HG03520 (cell line): Measurements from ENCODE around the gene PCDH17.

Experiments
- ATAC-seq: cut with Tn5 transposase; IDR thresholded peaks from one replicate; pipeline ENCODE4 v1.9.1; 2021; ENCODE audit warnings: mild to moderate bottlenecking, moderate library complexity; ENCODE audit not compliant: unreplicated experiment

Gene PCDH17

DNA sequence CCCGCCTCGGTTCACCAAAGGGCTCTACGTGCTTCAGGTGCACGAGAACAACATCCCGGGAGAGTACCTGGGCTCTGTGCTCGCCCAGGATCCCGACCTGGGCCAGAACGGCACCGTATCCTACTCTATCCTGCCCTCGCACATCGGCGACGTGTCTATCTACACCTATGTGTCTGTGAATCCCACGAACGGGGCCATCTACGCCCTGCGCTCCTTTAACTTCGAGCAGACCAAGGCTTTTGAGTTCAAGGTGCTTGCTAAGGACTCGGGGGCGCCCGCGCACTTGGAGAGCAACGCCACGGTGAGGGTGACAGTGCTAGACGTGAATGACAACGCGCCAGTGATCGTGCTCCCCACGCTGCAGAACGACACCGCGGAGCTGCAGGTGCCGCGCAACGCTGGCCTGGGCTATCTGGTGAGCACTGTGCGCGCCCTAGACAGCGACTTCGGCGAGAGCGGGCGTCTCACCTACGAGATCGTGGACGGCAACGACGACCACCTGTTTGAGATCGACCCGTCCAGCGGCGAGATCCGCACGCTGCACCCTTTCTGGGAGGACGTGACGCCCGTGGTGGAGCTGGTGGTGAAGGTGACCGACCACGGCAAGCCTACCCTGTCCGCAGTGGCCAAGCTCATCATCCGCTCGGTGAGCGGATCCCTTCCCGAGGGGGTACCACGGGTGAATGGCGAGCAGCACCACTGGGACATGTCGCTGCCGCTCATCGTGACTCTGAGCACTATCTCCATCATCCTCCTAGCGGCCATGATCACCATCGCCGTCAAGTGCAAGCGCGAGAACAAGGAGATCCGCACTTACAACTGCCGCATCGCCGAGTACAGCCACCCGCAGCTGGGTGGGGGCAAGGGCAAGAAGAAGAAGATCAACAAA lies 2.6 kb downstream of the PCDH17 start:
- ATAC-seq, result no peak

- ATAC-seq, result no peak
Observed at GRCh38 chr13:57634839-57635165, 3.3 kb downstream of the PCDH17 start.

- ATAC-seq, result no peak
Observed at GRCh38 chr13:57635541-57636085, 4.1 kb downstream of the PCDH17 start.

DNA sequence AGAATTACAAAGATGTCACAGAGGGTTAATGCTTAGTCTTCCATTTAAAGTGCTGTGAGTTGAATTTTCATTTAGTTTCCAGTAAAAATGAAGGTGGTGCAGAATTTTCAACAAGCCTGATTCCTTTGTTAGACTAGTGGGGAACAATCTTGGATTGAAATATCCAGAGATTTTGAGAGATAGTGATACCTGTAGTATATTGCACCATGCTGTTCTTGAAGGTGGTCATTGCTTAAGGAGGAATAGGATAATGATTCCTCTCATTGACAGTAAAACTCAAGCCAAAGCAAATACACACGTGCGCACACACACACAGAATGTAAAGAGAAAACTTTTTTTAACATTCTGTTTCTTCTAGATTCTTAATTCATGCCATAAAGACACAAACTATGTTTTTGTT lies 5.3 kb downstream of the PCDH17 start:
- no peak for ATAC-seq

DNA sequence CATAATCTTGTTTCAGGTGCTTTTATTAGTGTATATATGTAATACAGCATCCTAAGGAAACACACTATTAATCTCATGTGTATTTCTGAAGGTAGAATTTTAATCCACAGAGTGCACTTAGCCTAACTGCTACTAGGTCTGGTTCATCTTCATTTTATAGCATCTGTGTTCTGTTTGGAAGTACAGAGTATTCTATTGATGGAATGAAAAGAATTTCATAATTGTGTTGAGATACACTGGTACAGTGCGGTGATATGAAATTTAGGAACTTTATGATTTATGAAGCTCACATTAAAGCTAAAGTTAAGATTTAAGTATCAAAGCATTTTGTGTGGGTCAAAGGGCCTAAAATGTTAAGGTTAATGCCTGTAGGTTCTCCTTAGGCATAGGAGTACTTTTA lies 6.0 kb downstream of the PCDH17 start:
- no peak for ATAC-seq

- ATAC-seq, result no peak
Observed at GRCh38 chr13:57638186-57638890, 6.8 kb downstream of the PCDH17 start.

DNA sequence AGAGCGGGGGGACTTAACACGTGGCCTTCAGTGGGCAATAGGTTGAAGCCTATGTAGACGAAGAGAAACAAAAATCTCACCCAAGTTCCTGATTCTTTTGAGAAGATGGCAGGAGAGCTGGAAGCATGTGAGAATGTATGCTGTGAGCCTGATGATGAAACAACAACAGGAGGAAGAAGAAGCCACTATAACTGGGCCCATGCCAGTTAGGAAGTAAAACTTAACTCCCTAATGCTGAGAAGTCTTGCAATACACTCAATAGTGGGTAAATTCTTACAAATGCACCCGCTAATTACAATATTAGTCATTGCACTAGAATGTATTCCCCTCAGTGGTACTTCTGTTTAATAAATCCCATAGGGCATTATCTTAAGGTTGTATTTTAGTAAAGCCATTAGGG lies 9.1 kb downstream of the PCDH17 start:
- ATAC-seq, result no peak

DNA sequence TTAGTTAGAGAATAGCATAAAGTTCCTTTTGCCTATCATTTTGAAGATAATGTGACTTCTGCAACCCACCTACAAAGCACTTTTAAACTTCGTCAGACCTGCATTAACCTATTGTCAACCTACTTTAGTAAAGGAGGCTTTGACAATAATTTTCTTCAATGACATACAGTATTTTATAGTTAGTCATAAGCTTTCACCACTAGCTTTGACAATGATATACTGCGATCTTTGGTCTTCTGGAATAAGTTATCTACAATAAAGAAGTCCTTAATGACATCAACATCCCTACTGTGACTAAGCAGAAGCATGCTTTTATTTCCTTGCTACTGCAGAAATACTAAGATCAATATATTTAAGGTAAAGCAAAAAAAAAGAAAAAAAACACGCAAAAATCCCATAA lies 9.5 kb downstream of the PCDH17 start:
- ATAC-seq, result no peak

- ATAC-seq, result no peak
Observed at GRCh38 chr13:57644106-57644505, 12.6 kb downstream of the PCDH17 start.

GRCh38 chr13:57653229-57653989 lies 21.9 kb downstream of the PCDH17 start:
- no peak for ATAC-seq

DNA sequence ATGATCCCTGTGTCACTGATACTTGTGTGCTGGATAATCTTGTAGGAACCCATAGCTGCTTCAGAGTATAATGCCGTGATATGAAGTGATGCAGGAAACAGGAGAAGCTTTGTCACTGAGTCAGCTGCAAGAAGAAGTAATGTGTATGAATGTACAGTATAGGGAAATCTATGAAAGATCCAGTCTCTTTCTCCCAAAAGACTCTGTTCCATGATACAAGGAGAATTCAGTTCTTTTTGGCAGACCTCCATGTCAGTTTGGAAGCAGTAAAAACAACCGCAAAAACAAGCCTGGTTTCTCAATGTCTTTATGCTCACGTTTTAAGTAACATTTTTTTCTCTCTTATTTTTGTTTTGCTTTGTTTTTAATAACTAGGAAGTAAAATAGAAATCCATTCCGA lies 33.9 kb downstream of the PCDH17 start:
- no peak for ATAC-seq

GRCh38 chr13:57666131-57666953 lies 34.8 kb downstream of the PCDH17 start:
- no peak for ATAC-seq

DNA sequence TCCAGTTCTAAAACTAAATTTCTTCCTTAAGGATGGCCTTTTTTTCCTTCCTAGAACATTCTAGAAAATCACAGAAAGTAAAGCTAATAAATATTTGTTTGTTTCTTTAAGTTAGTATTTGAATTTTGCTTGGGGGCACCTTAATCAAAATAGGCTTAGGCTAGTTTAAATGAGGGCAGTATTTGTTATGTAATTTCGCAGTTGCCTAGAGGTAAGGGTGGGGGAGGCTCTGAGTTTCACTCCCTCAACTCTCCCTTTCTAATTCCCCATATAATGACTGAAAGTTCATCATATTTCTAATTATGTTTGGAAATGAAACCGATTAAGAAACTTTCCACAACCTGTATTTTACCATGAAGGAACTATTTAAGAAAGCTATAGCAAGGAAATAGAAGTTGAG lies 40.6 kb downstream of the PCDH17 start:
- no peak for ATAC-seq

GRCh38 chr13:57673197-57673596 lies 41.7 kb downstream of the PCDH17 start:
- no peak for ATAC-seq

DNA sequence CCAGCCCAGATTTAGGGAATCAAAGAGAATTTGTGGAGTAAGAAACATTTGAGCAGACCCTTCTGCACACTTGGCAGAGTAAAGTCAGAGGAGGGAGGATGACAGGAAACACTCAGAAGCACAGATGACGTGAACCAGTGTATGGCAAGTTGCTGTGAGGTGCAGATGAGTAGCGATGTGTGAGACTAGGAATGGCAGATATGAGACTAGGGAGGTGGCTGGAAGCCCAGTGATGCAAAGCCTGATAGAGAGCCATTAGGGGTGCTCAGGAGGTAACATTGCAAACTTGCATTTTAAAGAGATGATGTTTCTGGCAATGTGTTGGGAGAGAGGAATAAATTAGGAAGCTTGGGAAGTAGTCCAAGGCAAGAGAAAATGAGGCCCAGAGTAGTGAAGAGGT lies 44.0 kb downstream of the PCDH17 start:
- ATAC-seq, result no peak

DNA sequence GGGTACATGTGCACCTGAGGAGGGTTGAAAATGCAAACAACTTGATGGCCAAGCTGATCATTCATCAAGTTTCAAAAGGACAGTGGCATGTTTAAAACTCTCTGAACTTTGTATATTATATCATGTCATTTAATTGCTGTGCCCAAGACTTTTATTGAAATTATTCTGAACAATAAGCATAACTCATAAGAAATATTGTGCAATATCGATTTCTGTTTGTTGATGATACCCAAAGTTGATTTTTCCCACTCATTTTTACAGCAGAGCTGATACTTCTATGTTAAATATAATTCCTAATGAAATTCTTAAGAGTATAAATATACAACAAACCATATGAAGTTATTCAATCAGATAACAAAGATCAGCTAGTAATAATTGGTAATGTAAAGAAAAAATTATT lies 49.1 kb downstream of the PCDH17 start:
- no peak for ATAC-seq

GRCh38 chr13:57682128-57682716 lies 50.7 kb downstream of the PCDH17 start:
- ATAC-seq, result no peak

DNA sequence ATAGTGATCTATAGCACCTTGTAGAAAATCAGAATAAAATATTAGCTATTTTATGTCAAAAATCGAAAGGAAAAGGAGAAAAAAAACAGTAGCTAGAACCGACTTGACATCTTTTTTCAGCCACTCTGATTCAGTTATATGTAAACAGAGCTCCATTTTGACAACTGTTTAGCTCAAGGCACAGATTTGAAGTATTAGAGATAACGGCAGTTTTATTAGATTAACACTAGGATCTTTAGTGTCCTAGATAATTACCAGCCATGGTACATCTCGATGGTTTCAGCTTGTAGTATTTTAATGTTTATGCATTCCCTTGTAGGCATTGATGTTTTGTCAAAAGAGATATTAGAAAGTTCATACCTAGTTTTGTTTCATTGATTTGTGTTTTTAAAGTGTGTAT lies 67.3 kb downstream of the PCDH17 start:
- ATAC-seq, result no peak

- ATAC-seq, result no peak
Observed at GRCh38 chr13:57704031-57704430, 72.5 kb downstream of the PCDH17 start.

DNA sequence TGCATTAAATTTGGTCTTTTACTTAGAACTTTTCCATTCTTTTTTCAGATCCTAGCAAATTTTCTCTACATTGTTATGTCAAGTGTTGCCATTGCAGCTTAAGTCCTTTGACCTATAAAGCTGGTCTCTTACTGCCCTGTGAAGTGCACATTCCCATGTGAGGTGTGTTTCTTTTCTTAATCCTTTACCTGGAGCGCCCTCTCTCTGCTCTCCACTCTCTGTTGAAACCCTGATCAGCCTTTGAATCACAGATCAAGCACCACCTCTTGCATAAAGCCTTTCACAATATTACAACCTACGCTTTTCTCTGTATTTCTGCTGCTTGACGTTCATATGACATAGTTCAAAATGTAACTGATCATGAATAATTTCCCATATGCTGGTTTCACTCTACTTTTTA lies 84.8 kb downstream of the PCDH17 start:
- ATAC-seq, result no peak
